Kidney (tissue), 14 donors: ENCODE results near the gene HSPG2. TPM values are rescaled to one million over a fixed set of nuclear protein-coding genes. Genes with fewer than 3 reads are reported as not detected.

Source experiments
- DNase-seq, 5 donors: peaks; one replicate each; pipeline ENCODE4 v3.0.0-alpha.2; 2013 to 2020
- FAIRE-seq: peaks from 2 replicates; lab custom pipeline; 2012; peaks lifted over from hg19 to GRCh38; lab: Jason Lieb, UNC
- H3K27ac ChIP-seq, 2 donors: one replicate each; pipeline ENCODE4 v1.7.0; 2013; ENCODE audit warnings: low read depth in 2 of 2, low read length in 2 of 2, inconsistent platforms in 1 of 2
- H3K27me3 ChIP-seq: one replicate; pipeline ENCODE4 v1.7.1; 2013; ENCODE audit warnings: low read length, inconsistent platforms; ENCODE audit not compliant: control insufficient read depth, insufficient read depth
- H3K36me3 ChIP-seq, 3 donors: one replicate each; pipeline versions ENCODE4 v1.7.0 to v1.7.1; 2013; ENCODE audit warnings: low read length in 3 of 3, control low read depth in 1 of 3, inconsistent platforms in 1 of 3; ENCODE audit not compliant: insufficient read depth in 3 of 3, control insufficient read depth in 2 of 3
- H3K4me1 ChIP-seq, 3 donors: one replicate each; pipeline versions ENCODE4 v1.7.0 to v1.7.1; 2013; ENCODE audit warnings: low read length in 3 of 3, inconsistent platforms in 1 of 3, low read depth in 1 of 3; ENCODE audit not compliant: control insufficient read depth in 2 of 3, insufficient read depth in 2 of 3
- H3K4me3 ChIP-seq, 3 donors: one replicate each; pipeline versions ENCODE4 v1.7.0 to v1.8.1; 2013; ENCODE audit warnings: low read length in 3 of 3, control low read depth in 1 of 3, inconsistent platforms in 1 of 3
- H3K9ac ChIP-seq, 3 donors: one replicate each; pipeline versions ENCODE4 v1.7.0 to v1.7.1; 2013; ENCODE audit warnings: low read length in 3 of 3, control low read depth in 1 of 3, inconsistent platforms in 1 of 3
- H3K9me3 ChIP-seq, 3 donors: one replicate each; pipeline versions ENCODE4 v1.7.0 to v1.7.1; 2013; ENCODE audit warnings: low read length in 3 of 3, control low read depth in 1 of 3, inconsistent platforms in 1 of 3; ENCODE audit not compliant: control insufficient read depth in 2 of 3, insufficient read depth in 1 of 3
- intact Hi-C: fragments of 100-400 bp; cut with DNase I; formaldehyde crosslinking; loops from one replicate; pipeline ENCODE4 v1.11.1; 2022
- polyA plus RNA-seq: library from polyadenylated mRNA; stranded (reverse); fragments of 350-450 nt; fragmentation: Illumina TruSeq; extraction: RNeasy Lipid Tissue Mini Kit (QIAGEN cat#74804); gene quantifications from one replicate; pipeline ENCODE4 v1.2.3, GENCODE V29; 2014; ENCODE audit warnings: low read depth, low replicate concordance; ENCODE audit not compliant: insufficient read depth
- total RNA-seq: library from RNA; stranded (reverse); fragmentation: NEBNext Ultra II Directional; extraction: Animal tissue kit (Norgen Biotek cat#: 25700); gene quantifications from one replicate; pipeline ENCODE4 v1.2.1, GENCODE V29; 2021
- TF ChIP-seq, protein P1 (sequence below): IDR thresholded peaks from 3 replicates; pipeline ENCODE4 v1.5.1; 2012; ENCODE audit warnings: mild to moderate bottlenecking, moderate library complexity, borderline replicate concordance; ENCODE audit not compliant: insufficient read depth; ENCODE audit errors: extremely low read depth
- donor health status: control.
- donor health status: control.
- donor health status: control.
- donor health status: control.
- donor health status: control.
- donor health status: DM: yes; HTN: yes; CAD: no.
- donor health status: Normal renal cell carcinoma (clear cell type).

The HSPG2 gene
- total and polyA plus RNA-seq, 2 donors from 2014 or later = 60.4 to 510 TPM

DNA sequence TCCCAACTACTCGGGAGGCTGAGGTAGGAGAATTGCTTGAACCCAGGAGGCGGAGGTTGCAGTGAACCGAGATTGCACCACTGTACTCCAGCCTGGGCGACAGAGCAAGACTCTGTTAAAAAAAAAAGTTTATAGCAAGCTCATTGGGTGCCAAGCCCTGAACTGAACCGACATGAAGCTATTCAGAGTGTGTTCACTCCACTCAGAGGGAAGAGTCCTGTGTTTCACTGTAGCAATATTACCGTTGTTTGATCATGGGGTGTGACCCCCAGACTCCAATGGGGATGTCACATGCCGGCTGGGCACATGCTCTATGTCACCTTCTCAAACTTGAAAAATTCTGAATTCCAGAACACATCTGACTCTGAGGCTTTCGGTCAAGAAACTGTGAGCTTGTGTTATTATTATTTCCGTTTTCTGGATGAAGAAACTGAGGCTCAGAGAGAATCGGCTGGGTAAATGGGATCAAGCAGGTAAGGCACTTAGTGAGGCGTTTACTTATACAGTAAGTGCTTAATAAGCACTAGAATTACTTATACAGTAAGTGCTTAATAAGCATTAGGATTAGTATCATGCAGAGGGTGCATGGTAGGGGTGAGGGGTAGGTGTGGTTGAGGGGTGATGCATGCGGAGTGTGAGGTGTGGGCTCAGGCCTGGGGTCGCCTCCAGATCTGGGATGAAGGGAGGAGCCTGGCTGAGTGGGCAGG is 36.2 kb downstream of the HSPG2 start:
- TF ChIP-seq, protein P1, sequence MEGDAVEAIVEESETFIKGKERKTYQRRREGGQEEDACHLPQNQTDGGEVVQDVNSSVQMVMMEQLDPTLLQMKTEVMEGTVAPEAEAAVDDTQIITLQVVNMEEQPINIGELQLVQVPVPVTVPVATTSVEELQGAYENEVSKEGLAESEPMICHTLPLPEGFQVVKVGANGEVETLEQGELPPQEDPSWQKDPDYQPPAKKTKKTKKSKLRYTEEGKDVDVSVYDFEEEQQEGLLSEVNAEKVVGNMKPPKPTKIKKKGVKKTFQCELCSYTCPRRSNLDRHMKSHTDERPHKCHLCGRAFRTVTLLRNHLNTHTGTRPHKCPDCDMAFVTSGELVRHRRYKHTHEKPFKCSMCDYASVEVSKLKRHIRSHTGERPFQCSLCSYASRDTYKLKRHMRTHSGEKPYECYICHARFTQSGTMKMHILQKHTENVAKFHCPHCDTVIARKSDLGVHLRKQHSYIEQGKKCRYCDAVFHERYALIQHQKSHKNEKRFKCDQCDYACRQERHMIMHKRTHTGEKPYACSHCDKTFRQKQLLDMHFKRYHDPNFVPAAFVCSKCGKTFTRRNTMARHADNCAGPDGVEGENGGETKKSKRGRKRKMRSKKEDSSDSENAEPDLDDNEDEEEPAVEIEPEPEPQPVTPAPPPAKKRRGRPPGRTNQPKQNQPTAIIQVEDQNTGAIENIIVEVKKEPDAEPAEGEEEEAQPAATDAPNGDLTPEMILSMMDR = no peak
- Histone ChIP-seq H3K4me1 (peaks cover 0 to 72% (median 18%) of the 10 kb centered on the region in 3 donors), H3K36me3 (no peaks in the 10 kb centered on the region), H3K9ac (no peak overlapping the region), H3K4me3 (no peak overlapping the region), H3K9me3 (no peaks in the 10 kb centered on the region), H3K27me3 (no peaks in the 10 kb centered on the region), H3K27ac (no peak overlapping the region)
- intact Hi-C loops = no loop called here
- FAIRE-seq (no peak), DNase-seq (no peak)

DNA sequence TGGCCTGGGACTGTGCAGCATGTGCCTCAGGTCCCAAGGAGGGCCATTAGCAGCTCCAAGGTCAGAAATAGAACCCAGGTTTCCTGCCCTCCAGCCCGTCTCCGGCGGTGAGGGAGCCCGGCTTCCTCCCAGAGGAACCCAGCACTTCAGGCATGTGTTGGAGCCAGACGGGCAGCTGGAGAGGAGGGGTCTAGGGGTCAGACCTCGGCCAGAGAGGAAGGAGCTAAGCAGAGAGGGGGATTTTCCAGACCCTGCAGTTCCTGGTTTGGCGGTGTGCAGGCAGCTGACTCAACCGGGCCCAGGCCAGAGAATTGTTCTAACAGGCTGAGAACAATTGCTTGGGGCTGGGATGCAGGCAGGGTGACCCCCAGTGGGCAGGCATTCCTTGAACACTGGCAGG is 37.1 kb downstream of the HSPG2 start:
- peaks cover 0 to 69% (median 18%) of the 10 kb centered on the region in 3 donors for H3K4me1 ChIP-seq
- no peaks in the 10 kb centered on the region for H3K9me3 ChIP-seq
- H3K27ac ChIP-seq = no peak overlapping the region
- FAIRE-seq (no peak), DNase-seq (peak in 1 of 5 donors; percentile 51)
- H3K27me3 ChIP-seq = no peaks in the 10 kb centered on the region
- H3K36me3 ChIP-seq = no peaks in the 10 kb centered on the region
- H3K4me3 ChIP-seq = no peak overlapping the region
- TF ChIP-seq, protein P1 = no peak
- H3K9ac ChIP-seq = no peak overlapping the region
- intact Hi-C loops = no loop called here

DNA sequence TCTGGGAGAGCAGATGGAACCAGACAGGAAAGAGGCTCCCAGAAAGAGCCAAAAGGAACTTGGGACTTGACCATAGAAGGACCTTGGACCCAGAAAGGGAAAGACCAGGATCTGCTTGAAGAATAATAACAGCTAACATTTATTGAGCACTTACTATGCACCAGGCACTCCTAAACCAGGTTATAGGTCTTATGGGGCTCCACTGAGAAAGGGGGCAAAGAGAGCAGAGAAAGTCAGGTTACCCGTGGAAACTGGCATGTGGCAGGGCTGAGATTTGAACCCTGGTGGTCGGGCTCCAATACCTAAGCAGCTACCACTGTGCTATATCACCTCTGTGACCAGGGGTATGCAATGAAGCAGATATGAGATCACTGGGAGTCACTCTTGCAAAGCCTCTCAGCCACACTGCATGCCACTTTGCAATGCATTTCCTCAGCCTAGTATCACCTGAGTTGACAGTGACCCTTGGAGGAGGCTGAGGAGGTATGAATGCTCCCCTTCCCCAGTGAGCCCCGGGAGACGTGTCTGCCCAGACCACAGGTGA is 37.8 kb downstream of the HSPG2 start:
- no peaks in the 10 kb centered on the region for H3K9me3 ChIP-seq
- FAIRE-seq (no peak), DNase-seq (no peak)
- no peak overlapping the region for H3K27ac ChIP-seq
- no peaks in the 10 kb centered on the region for H3K36me3 ChIP-seq
- intact Hi-C loops = no loop called here
- H3K4me1 ChIP-seq = peaks cover 0 to 62% (median 14%) of the 10 kb centered on the region in 3 donors
- H3K4me3 ChIP-seq = no peak overlapping the region
- TF ChIP-seq, protein P1 = no peak
- H3K27me3 ChIP-seq = no peaks in the 10 kb centered on the region
- H3K9ac ChIP-seq = no peak overlapping the region
